Eye (tissue), 1 donor: Measurements from ENCODE around the gene AGO4.
"Not testable (repeated sequence)": the region's sequence is repeated elsewhere in the genome, so short reads cannot be mapped to it uniquely, and the experiment has no call there.

ENCODE experiments used
- DNase-seq: peaks from one replicate; pipeline ENCODE4 v3.0.0-alpha.2; 2015

The AGO4 gene

GRCh38 chr1:35807614-35808449 is at the start of gene AGO4:
Gene AGO4 (plus strand): TSS chr1:35808016. CDS start chr1:35808417, 401 bp downstream.
- DNase-seq, result peak; percentile 87

- DNase-seq, result no peak
Measured at GRCh38 chr1:35762141-35762540, 45.7 kb upstream of the AGO4 start.

GRCh38 chr1:35763201-35763600 is 44.6 kb upstream of the AGO4 start:
- no peak for DNase-seq

GRCh38 chr1:35764283-35764682 is 43.5 kb upstream of the AGO4 start:
- DNase-seq, result no peak

- DNase-seq, result no peak
Measured at GRCh38 chr1:35768350-35769187, 39.2 kb upstream of the AGO4 start.

- peak; percentile 96 for DNase-seq
Measured at GRCh38 chr1:35769188-35769758, 38.5 kb upstream of the AGO4 start.

- no peak for DNase-seq
Measured at GRCh38 chr1:35773711-35774110, 34.1 kb upstream of the AGO4 start.

- not testable (repeated sequence) for DNase-seq
Measured at GRCh38 chr1:35776172-35776571, 31.6 kb upstream of the AGO4 start.

GRCh38 chr1:35777109-35777508 is 30.7 kb upstream of the AGO4 start:
- DNase-seq, result no peak

- no peak for DNase-seq
Measured at GRCh38 chr1:35783055-35783583, 24.7 kb upstream of the AGO4 start.

GRCh38 chr1:35784364-35784763 is 23.5 kb upstream of the AGO4 start:
- not testable (repeated sequence) for DNase-seq

- no peak for DNase-seq
Measured at GRCh38 chr1:35788139-35788538, 19.7 kb upstream of the AGO4 start.

- no peak for DNase-seq
Measured at GRCh38 chr1:35790670-35791069, 17.1 kb upstream of the AGO4 start.

GRCh38 chr1:35795295-35795694 is 12.5 kb upstream of the AGO4 start:
- DNase-seq, result no peak

GRCh38 chr1:35797380-35797779 is 10.4 kb upstream of the AGO4 start:
- no peak for DNase-seq

GRCh38 chr1:35798019-35798418 is 9.8 kb upstream of the AGO4 start:
- not testable (repeated sequence) for DNase-seq

GRCh38 chr1:35800167-35800887 is 7.5 kb upstream of the AGO4 start:
- not testable (repeated sequence) for DNase-seq

- DNase-seq, result peak; percentile 71
Measured at GRCh38 chr1:35808450-35809113, 766 bp downstream of the AGO4 start.

GRCh38 chr1:35809114-35810095 is 1.6 kb downstream of the AGO4 start:
- no peak for DNase-seq

- no peak for DNase-seq
Measured at GRCh38 chr1:35810096-35810881, 2.5 kb downstream of the AGO4 start.
